Measurements from ENCODE around the gene MUCL3.

GRCh38 chr6:30898750-30899360, 41.9 kb upstream of the MUCL3 start:
- TF ChIP-seq, protein P1, sequence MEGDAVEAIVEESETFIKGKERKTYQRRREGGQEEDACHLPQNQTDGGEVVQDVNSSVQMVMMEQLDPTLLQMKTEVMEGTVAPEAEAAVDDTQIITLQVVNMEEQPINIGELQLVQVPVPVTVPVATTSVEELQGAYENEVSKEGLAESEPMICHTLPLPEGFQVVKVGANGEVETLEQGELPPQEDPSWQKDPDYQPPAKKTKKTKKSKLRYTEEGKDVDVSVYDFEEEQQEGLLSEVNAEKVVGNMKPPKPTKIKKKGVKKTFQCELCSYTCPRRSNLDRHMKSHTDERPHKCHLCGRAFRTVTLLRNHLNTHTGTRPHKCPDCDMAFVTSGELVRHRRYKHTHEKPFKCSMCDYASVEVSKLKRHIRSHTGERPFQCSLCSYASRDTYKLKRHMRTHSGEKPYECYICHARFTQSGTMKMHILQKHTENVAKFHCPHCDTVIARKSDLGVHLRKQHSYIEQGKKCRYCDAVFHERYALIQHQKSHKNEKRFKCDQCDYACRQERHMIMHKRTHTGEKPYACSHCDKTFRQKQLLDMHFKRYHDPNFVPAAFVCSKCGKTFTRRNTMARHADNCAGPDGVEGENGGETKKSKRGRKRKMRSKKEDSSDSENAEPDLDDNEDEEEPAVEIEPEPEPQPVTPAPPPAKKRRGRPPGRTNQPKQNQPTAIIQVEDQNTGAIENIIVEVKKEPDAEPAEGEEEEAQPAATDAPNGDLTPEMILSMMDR (IDR thresholded peaks at IDR 0.05) = no peak
- no peak for TF ChIP-seq POLR2A (IDR thresholded peaks at IDR 0.05)
